Fibroblast of lung (primary cell): ENCODE measurements around the gene JADE2. TPM values are rescaled to one million over a fixed set of nuclear protein-coding genes. Genes with fewer than 3 reads are reported as not detected.

ENCODE experiments used
- DNase-seq, 2 donors: peaks; one replicate each; pipeline versions ENCODE4 v3.0.0 to v3.0.0-alpha.2; 2010; ENCODE audit warnings: low read depth in 2 of 2
- H2AFZ ChIP-seq: 2 replicates; pipeline ENCODE4 v1.5.1; 2012; ENCODE audit warnings: low read length, control low read depth, inconsistent platforms
- H3K27ac ChIP-seq: 2 replicates; pipeline ENCODE4 v1.5.1; 2011; ENCODE audit warnings: low read length, control low read depth; ENCODE audit not compliant: insufficient read depth
- H3K27me3 ChIP-seq: 2 replicates; pipeline ENCODE4 v1.5.1; 2011; ENCODE audit warnings: mild to moderate bottlenecking, low read length; ENCODE audit not compliant: control insufficient read depth, insufficient read depth
- H3K36me3 ChIP-seq: 2 replicates; pipeline ENCODE4 v1.5.1; 2011; ENCODE audit warnings: low read length; ENCODE audit not compliant: control insufficient read depth, insufficient read depth
- H3K4me1 ChIP-seq: 2 replicates; pipeline ENCODE4 v1.5.1; 2011; ENCODE audit warnings: low read length; ENCODE audit not compliant: control insufficient read depth, insufficient read depth; ENCODE audit errors: extremely low read depth
- H3K4me2 ChIP-seq: 2 replicates; pipeline ENCODE4 v1.5.1; 2011; ENCODE audit warnings: low read length, control low read depth; ENCODE audit not compliant: insufficient read depth; ENCODE audit errors: extremely low read depth
- H3K4me3 ChIP-seq, 4 experiments: fragments of 200-600 bp in 1 of 4; sonication (generic) in 1 of 4; replicated peaks in 1 of 4; 2 replicates each; pipeline ENCODE4 v1.5.1; 2011 to 2016; ENCODE audit warnings: low read length in 4 of 4, low read depth in 3 of 4, mild to moderate bottlenecking in 3 of 4, control low read depth in 2 of 4, inconsistent platforms in 1 of 4, mixed read lengths in 1 of 4; ENCODE audit not compliant: insufficient read depth in 1 of 4; ENCODE audit errors: control extremely low read depth in 1 of 4
- H3K79me2 ChIP-seq: 2 replicates; pipeline ENCODE4 v1.5.1; 2012; ENCODE audit warnings: mild to moderate bottlenecking, low read length, inconsistent platforms; ENCODE audit not compliant: control insufficient read depth, insufficient read depth
- H3K9ac ChIP-seq: 2 replicates; pipeline ENCODE4 v1.5.1; 2011; ENCODE audit warnings: mild to moderate bottlenecking, low read length, control low read depth; ENCODE audit not compliant: insufficient read depth
- H3K9me3 ChIP-seq: 2 replicates; pipeline ENCODE4 v1.5.1; 2012; ENCODE audit warnings: low read depth, low read length; ENCODE audit not compliant: control insufficient read depth, insufficient read depth
- H4K20me1 ChIP-seq: 2 replicates; pipeline ENCODE4 v1.5.1; 2011; ENCODE audit warnings: low read length; ENCODE audit not compliant: control insufficient read depth, insufficient read depth; ENCODE audit errors: extremely low read depth
- EZH2 ChIP-seq: IDR thresholded peaks from 2 replicates; pipeline ENCODE4 v1.5.1; 2012; ENCODE audit warnings: low read length, control low read depth, mild to moderate bottlenecking; ENCODE audit errors: missing control alignments
- polyA plus RNA-seq, 2 donors: library from polyadenylated mRNA; depleted of rRNA in 1 of 2; stranded (reverse) in 1 of 2; unstranded in 1 of 2; fragments of >200 nt; gene quantifications; 2 replicates each; pipeline ENCODE4 v1.2.1, GENCODE V29; 2011 to 2012; ENCODE audit warnings: missing spikeins in 1 of 2
- total RNA-seq: library from RNA; depleted of rRNA; stranded (reverse); fragments of >200 nt; gene quantifications from 2 replicates; pipeline ENCODE4 v1.2.1, GENCODE V29; 2014
- TF ChIP-seq, protein P1 (sequence below), 2 donors: IDR thresholded peaks in 1 of 2; conservative IDR thresholded peaks in 1 of 2; 1 replicate in 1 of 2; 2 replicates in 1 of 2; pipeline ENCODE4 v1.5.1; 2011 to 2012; ENCODE audit warnings: low read length in 2 of 2, control low read depth in 1 of 2, inconsistent platforms in 1 of 2, low read depth in 1 of 2, mild to moderate bottlenecking in 1 of 2

The JADE2 gene
- total and polyA plus RNA-seq, 2 donors (not counting 1 experiment from before 2014, with no cell fraction given), result 10.0 to 45.9 TPM

DNA sequence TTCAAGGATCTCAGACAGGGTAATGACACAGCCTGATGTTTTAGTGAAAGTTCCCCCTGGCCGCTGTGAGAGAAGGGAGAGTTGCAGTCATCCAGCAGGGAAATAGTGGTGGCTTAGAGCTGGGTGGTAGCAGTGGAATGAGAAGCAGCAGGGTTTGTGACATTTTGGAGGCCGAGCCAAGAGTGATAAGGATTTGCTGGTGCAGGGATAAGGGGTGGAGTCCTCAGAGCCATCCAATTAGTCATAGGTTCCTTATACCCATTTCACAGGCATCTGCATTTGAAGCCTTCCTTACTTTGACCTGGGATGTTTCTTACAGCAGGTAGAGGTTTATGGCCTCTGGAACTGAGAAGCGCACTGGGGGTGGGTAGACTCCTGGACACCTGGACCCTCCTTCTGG is 12.8 kb downstream of the JADE2 start:
- peaks cover 26% of the 10 kb centered on the region for H3K79me2 ChIP-seq
- no peak overlapping the region for H3K4me2 ChIP-seq
- H3K27ac ChIP-seq, result no peak overlapping the region
- H3K36me3 ChIP-seq, result peaks cover 15% of the 10 kb centered on the region
- no peak for DNase-seq
- H4K20me1 ChIP-seq, result no peaks in the 10 kb centered on the region
- no peaks in the 10 kb centered on the region for H3K4me1 ChIP-seq
- H3K9ac ChIP-seq, result no peak overlapping the region
- H3K9me3 ChIP-seq, result no peaks in the 10 kb centered on the region
- H3K27me3 ChIP-seq, result no peaks in the 10 kb centered on the region
- H2AFZ ChIP-seq, result no peak overlapping the region
- no peak for TF ChIP-seq EZH2
- TF ChIP-seq, protein P1, sequence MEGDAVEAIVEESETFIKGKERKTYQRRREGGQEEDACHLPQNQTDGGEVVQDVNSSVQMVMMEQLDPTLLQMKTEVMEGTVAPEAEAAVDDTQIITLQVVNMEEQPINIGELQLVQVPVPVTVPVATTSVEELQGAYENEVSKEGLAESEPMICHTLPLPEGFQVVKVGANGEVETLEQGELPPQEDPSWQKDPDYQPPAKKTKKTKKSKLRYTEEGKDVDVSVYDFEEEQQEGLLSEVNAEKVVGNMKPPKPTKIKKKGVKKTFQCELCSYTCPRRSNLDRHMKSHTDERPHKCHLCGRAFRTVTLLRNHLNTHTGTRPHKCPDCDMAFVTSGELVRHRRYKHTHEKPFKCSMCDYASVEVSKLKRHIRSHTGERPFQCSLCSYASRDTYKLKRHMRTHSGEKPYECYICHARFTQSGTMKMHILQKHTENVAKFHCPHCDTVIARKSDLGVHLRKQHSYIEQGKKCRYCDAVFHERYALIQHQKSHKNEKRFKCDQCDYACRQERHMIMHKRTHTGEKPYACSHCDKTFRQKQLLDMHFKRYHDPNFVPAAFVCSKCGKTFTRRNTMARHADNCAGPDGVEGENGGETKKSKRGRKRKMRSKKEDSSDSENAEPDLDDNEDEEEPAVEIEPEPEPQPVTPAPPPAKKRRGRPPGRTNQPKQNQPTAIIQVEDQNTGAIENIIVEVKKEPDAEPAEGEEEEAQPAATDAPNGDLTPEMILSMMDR (conservative IDR thresholded peaks at IDR 0.05 in 1 of 2, IDR thresholded peaks at IDR 0.05 in 1 of 2; ENCODE audit: low read depth in 1 of 2, low read length in 2 of 2), result no peak
- no peak overlapping the region for H3K4me3 ChIP-seq

DNA sequence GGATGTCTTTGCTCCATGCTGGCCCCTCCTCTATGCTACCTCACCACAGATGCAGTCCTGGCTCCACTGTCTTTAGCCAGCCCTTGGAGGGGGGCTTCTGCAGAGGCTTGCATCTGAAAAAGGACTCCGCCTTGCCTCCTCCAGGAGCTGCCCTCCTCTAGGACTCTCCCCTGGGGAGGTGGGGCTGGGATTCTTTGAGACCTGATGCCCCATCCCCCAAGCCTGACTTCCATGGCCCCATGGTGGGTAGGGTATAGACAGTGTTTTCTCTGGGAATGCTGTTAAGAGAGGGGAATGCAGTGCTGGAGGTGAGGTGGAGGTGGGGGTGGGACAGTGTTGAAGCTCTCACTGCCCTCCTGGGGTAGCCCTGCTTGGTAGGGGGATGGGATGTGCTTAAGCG is 14.3 kb downstream of the JADE2 start:
- H3K27ac ChIP-seq, result no peak overlapping the region
- DNase-seq, result no peak

DNA sequence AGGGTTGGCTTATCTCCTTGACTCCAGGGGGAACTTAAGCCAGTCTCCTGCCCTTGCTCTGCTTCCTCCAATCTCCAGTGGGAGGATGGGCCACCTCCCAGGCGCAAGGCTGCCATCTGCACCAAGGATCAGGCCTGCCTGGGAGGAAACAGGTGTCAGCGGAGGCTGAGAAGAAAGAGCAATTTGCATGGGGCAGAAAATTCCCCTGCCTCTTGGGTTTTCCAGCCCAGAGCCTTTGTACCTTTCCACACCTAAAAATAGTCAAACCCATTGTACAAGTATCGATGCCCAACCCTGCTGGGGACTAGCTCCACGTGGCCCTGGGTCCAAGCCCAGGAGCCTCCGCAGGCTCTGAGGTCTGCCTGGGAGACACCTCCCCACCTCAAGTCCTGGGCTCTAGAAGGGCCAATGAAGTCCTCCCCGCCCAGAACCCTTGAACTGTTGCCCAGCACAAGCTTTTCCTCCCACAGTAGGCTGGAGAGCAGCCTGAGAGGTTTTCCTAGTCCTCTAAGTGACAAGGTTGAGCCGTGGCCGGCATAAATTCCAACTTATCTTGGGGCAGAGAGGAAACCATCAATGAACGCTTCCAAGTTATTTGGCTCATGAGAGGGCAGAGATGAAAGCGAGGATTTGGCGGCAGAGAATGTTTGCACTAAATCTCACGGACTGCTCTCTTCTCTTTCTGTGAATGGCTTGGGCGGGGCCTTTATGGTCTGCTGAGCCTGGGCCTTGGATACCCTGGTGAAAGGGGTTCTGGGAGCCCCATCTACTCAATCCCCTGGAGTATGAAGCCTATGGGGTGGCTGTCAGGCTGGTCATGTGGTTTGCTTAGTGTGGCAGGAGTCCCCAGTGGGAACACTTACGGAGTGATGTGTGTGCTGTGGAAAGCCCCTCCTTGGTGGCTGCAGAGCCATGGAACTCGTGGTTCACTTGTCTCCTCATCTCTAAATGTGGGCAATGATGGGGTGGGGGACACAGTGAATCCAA is 15.6 kb downstream of the JADE2 start:
- no peak overlapping the region for H3K9ac ChIP-seq
- no peaks in the 10 kb centered on the region for H3K27me3 ChIP-seq
- H3K4me1 ChIP-seq, result no peaks in the 10 kb centered on the region
- H3K4me3 ChIP-seq, result no peak overlapping the region
- DNase-seq, result no peak
- H3K27ac ChIP-seq, result no peak overlapping the region
- no peaks in the 10 kb centered on the region for H3K9me3 ChIP-seq
- H3K36me3 ChIP-seq, result peaks cover 15% of the 10 kb centered on the region
- TF ChIP-seq EZH2, result no peak
- TF ChIP-seq, protein P1 (conservative IDR thresholded peaks at IDR 0.05 in 1 of 2, IDR thresholded peaks at IDR 0.05 in 1 of 2; ENCODE audit: low read depth in 1 of 2, low read length in 2 of 2), result no peak
- no peak overlapping the region for H3K4me2 ChIP-seq
- H2AFZ ChIP-seq, result no peak overlapping the region
- no peaks in the 10 kb centered on the region for H4K20me1 ChIP-seq
- H3K79me2 ChIP-seq, result peaks cover 4% of the 10 kb centered on the region

More for the DNA sequence above, 14.3 kb downstream of the JADE2 start:
- Histone ChIP-seq H3K4me1 (no peaks in the 10 kb centered on the region), H3K9ac (no peak overlapping the region), H4K20me1 (no peaks in the 10 kb centered on the region), H2AFZ (no peak overlapping the region), H3K79me2 (peaks cover 15% of the 10 kb centered on the region), H3K4me2 (no peak overlapping the region), H3K4me3 (no peak overlapping the region), H3K9me3 (no peaks in the 10 kb centered on the region), H3K27me3 (no peaks in the 10 kb centered on the region), H3K36me3 (peaks cover 15% of the 10 kb centered on the region)
- TF ChIP-seq EZH2, result no peak
- TF ChIP-seq, protein P1 (conservative IDR thresholded peaks at IDR 0.05 in 1 of 2, IDR thresholded peaks at IDR 0.05 in 1 of 2; ENCODE audit: low read depth in 1 of 2, low read length in 2 of 2), result no peak
